ENCODE results near the gene SLC26A2. TPM values are rescaled to one million over a fixed set of nuclear protein-coding genes. Genes with fewer than 3 reads are reported as not detected.
A peak's percentile ranks its signal among the peaks of the same experiment; 100 is the strongest.
"Not testable (repeated sequence)": the region's sequence is repeated elsewhere in the genome, so short reads cannot be mapped to it uniquely, and the experiment has no call there.

SLC26A2 gene
- total RNA-seq, 1 donor from 2014 or later: 17.1 TPM

GRCh38 chr5:149936700-149937091 lies 23.9 kb upstream of the SLC26A2 start:
- no peak for DNase-seq (ENCODE audit: low read depth in 2 of 2)

- DNase-seq (ENCODE audit: low read depth in 2 of 2): peak in 1 of 2 donors; percentile 69
Observed at GRCh38 chr5:149937610-149938009, 22.9 kb upstream of the SLC26A2 start.

GRCh38 chr5:149938279-149938678 lies 22.3 kb upstream of the SLC26A2 start:
- peak in 1 of 2 donors; percentile 90 for DNase-seq (ENCODE audit: low read depth in 2 of 2)

- DNase-seq (ENCODE audit: low read depth in 2 of 2): peak in 1 of 2 donors; percentile 70
Observed at GRCh38 chr5:149938791-149939358, 21.7 kb upstream of the SLC26A2 start.

GRCh38 chr5:149939546-149939945 lies 21.0 kb upstream of the SLC26A2 start:
- peak in 1 of 2 donors; percentile 34 for DNase-seq (ENCODE audit: low read depth in 2 of 2)

- DNase-seq (ENCODE audit: low read depth in 2 of 2): no peak
Observed at GRCh38 chr5:149940077-149940574, 20.4 kb upstream of the SLC26A2 start.

GRCh38 chr5:149940941-149941644 lies 19.5 kb upstream of the SLC26A2 start:
- no peak for DNase-seq (ENCODE audit: low read depth in 2 of 2)

GRCh38 chr5:149941795-149942194 lies 18.8 kb upstream of the SLC26A2 start:
- DNase-seq (ENCODE audit: low read depth in 2 of 2): no peak

GRCh38 chr5:149942199-149942598 lies 18.4 kb upstream of the SLC26A2 start:
- no peak for DNase-seq (ENCODE audit: low read depth in 2 of 2)

- DNase-seq (ENCODE audit: low read depth in 2 of 2): not testable (repeated sequence)
Observed at GRCh38 chr5:149942741-149943169, 17.8 kb upstream of the SLC26A2 start.

GRCh38 chr5:149943177-149943949 lies 17.2 kb upstream of the SLC26A2 start:
- not testable (repeated sequence) for DNase-seq (ENCODE audit: low read depth in 2 of 2)

- no peak for DNase-seq (ENCODE audit: low read depth in 2 of 2)
Observed at GRCh38 chr5:149944666-149945065, 15.9 kb upstream of the SLC26A2 start, which contains the start of gene PDE6A. TSS of gene PDE6A (minus strand) at chr5:149944793. CDS start at chr5:149944673, 120 bp downstream.

- DNase-seq (ENCODE audit: low read depth in 2 of 2): no peak
Observed at GRCh38 chr5:149946118-149946517, 14.4 kb upstream of the SLC26A2 start.

- no peak for DNase-seq (ENCODE audit: low read depth in 2 of 2)
Observed at GRCh38 chr5:149948993-149949392, 11.6 kb upstream of the SLC26A2 start.

- DNase-seq (ENCODE audit: low read depth in 2 of 2): no peak
Observed at GRCh38 chr5:149951138-149951749, 9.3 kb upstream of the SLC26A2 start.

- DNase-seq (ENCODE audit: low read depth in 2 of 2): no peak
Observed at GRCh38 chr5:149953436-149954121, 7.0 kb upstream of the SLC26A2 start.

- DNase-seq (ENCODE audit: low read depth in 2 of 2): peak in 1 of 2 donors; percentile 27
Observed at GRCh38 chr5:149954798-149955197, 5.8 kb upstream of the SLC26A2 start.

GRCh38 chr5:149956685-149957084 lies 3.9 kb upstream of the SLC26A2 start:
- no peak for DNase-seq (ENCODE audit: low read depth in 2 of 2)

GRCh38 chr5:149957855-149958254 lies 2.7 kb upstream of the SLC26A2 start:
- DNase-seq (ENCODE audit: low read depth in 2 of 2): no peak

- DNase-seq (ENCODE audit: low read depth in 2 of 2): peak in 1 of 2 donors; percentile 65
Observed at GRCh38 chr5:149959406-149960236, 937 bp upstream of the SLC26A2 start.
